Glutamatergic neuron (in vitro differentiated cells): ENCODE measurements around the gene TACC2. TPM values are rescaled to one million over a fixed set of nuclear protein-coding genes. Genes with fewer than 3 reads are reported as not detected.
A peak's percentile ranks its signal among the peaks of the same experiment; 100 is the strongest.

ENCODE experiments used
- DNase-seq: peaks from one replicate; pipeline ENCODE4 v3.0.0; 2022
- H3K27ac Mint-ChIP-seq: one replicate; pipeline ENCODE4 v1.8.0; 2020; ENCODE audit warnings: mild to moderate bottlenecking, mixed read lengths, inconsistent platforms; ENCODE audit not compliant: unreplicated experiment
- H3K27me3 Mint-ChIP-seq: one replicate; pipeline ENCODE4 v1.8.0; 2020; ENCODE audit warnings: mild to moderate bottlenecking, moderate library complexity, mixed read lengths, inconsistent platforms; ENCODE audit not compliant: unreplicated experiment
- H3K36me3 Mint-ChIP-seq: one replicate; pipeline ENCODE4 v1.8.0; 2020; ENCODE audit warnings: mild to moderate bottlenecking, mixed read lengths, inconsistent platforms; ENCODE audit not compliant: unreplicated experiment
- H3K4me1 Mint-ChIP-seq: one replicate; pipeline ENCODE4 v1.8.0; 2020; ENCODE audit warnings: mild to moderate bottlenecking, low read depth, mixed read lengths, inconsistent platforms; ENCODE audit not compliant: unreplicated experiment
- H3K4me3 Mint-ChIP-seq: one replicate; pipeline ENCODE4 v1.8.0; 2020; ENCODE audit warnings: mild to moderate bottlenecking, mixed read lengths, inconsistent platforms; ENCODE audit not compliant: unreplicated experiment
- H3K9me3 Mint-ChIP-seq: one replicate; pipeline ENCODE4 v1.8.0; 2020; ENCODE audit warnings: mild to moderate bottlenecking, moderate library complexity, mixed read lengths, inconsistent platforms; ENCODE audit not compliant: unreplicated experiment
- CTCF ChIP-seq: fragments of 200-600 bp; sonication (generic); IDR thresholded peaks from one replicate; pipeline ENCODE4 v1.5.0; 2021; ENCODE audit not compliant: partially characterized antibody, unreplicated experiment
- total RNA-seq: library from RNA; stranded (reverse); fragmentation: NEBNext Ultra II Directional; extraction: Animal tissue kit (Norgen Biotek cat#: 25700); gene quantifications from one replicate; pipeline ENCODE4 v1.2.1, GENCODE V29; 2021; ENCODE audit not compliant: unreplicated experiment

Gene TACC2
- total RNA-seq, 1 donor from 2014 or later: 499 TPM

GRCh38 chr10:122140941-122141623, 152.1 kb downstream of the TACC2 start:
- TF ChIP-seq CTCF: no peak
- DNase-seq: peak; percentile 78
- H3K9me3 Mint-ChIP-seq: peaks cover 44% of the 10 kb centered on the region
- peak overlapping the region; percentile 100 for H3K27ac Mint-ChIP-seq
- peaks cover 62% of the 10 kb centered on the region for H3K4me1 Mint-ChIP-seq
- peak overlapping the region; percentile 87 for H3K4me3 Mint-ChIP-seq
- peaks cover 35% of the 10 kb centered on the region for H3K27me3 Mint-ChIP-seq
- peaks cover 24% of the 10 kb centered on the region for H3K36me3 Mint-ChIP-seq

GRCh38 chr10:122141821-122142640, 153.1 kb downstream of the TACC2 start:
- H3K27me3 Mint-ChIP-seq: peaks cover 37% of the 10 kb centered on the region
- H3K27ac Mint-ChIP-seq: peak overlapping the region; percentile 100
- peaks cover 64% of the 10 kb centered on the region for H3K4me1 Mint-ChIP-seq
- peak overlapping the region; percentile 87 for H3K4me3 Mint-ChIP-seq
- peaks cover 28% of the 10 kb centered on the region for H3K36me3 Mint-ChIP-seq
- no peak for TF ChIP-seq CTCF
- DNase-seq: peak; percentile 56
- peaks cover 44% of the 10 kb centered on the region for H3K9me3 Mint-ChIP-seq

GRCh38 chr10:122142641-122143237, 153.8 kb downstream of the TACC2 start:
- Mint-ChIP-seq H3K27me3 (peaks cover 38% of the 10 kb centered on the region), H3K4me1 (peaks cover 68% of the 10 kb centered on the region), H3K27ac (peak overlapping the region; percentile 100), H3K36me3 (peaks cover 28% of the 10 kb centered on the region), H3K4me3 (peak overlapping the region; percentile 39), H3K9me3 (peaks cover 48% of the 10 kb centered on the region)
- peak; percentile 81 for DNase-seq
- TF ChIP-seq CTCF: peak; percentile 99

GRCh38 chr10:122143238-122143841, 154.4 kb downstream of the TACC2 start:
- peaks cover 28% of the 10 kb centered on the region for H3K36me3 Mint-ChIP-seq
- H3K4me1 Mint-ChIP-seq: peaks cover 64% of the 10 kb centered on the region
- H3K4me3 Mint-ChIP-seq: peak overlapping the region; percentile 47
- H3K9me3 Mint-ChIP-seq: peaks cover 49% of the 10 kb centered on the region
- peaks cover 41% of the 10 kb centered on the region for H3K27me3 Mint-ChIP-seq
- TF ChIP-seq CTCF: no peak
- H3K27ac Mint-ChIP-seq: peak overlapping the region; percentile 100
- DNase-seq: no peak
